T-helper 9 cell (primary cell): ENCODE measurements around the gene HRH2.
"Not testable (repeated sequence)": the region's sequence is repeated elsewhere in the genome, so short reads cannot be mapped to it uniquely, and the experiment has no call there.

ENCODE experiments used
- DNase-seq: peaks from one replicate; pipeline ENCODE4 v3.0.0-alpha.2; 2020
- total RNA-seq, 2 donors: gene quantifications; one replicate each; lab custom pipeline; 2026; lab: John Stamatoyannopoulos, UW

HRH2 gene
- total RNA-seq, result 1.5 to 4.3 reads per million in 2 donors

- no peak for DNase-seq
These were observed at the start of gene HRH2 for GRCh38 chr5:175657593-175658271. HRH2 (plus strand) TSS chr5:175658071; CDS start chr5:175683234, 25,163 bp downstream.

GRCh38 chr5:175609526-175609925 is 48.3 kb upstream of the HRH2 start:
- no peak for DNase-seq

DNA sequence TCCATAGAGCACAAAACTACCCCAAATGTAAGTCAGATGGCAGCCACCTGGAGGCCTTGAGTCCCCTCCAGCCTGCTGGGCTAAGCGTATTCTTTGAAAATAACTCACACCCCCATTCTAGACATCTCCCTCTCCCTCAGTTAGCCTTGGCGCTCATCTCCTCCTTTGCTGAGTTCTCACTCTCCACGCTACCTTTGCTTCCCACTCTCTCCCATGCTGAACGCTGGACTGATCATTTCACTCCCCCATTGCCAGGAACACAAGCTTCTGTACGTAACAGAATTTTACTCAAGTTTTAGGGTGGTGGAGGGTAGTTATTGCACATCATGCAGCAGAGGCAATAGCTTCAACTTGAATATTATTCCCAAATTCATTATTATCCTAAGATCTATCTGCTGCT is 47.5 kb upstream of the HRH2 start:
- DNase-seq, result no peak

DNA sequence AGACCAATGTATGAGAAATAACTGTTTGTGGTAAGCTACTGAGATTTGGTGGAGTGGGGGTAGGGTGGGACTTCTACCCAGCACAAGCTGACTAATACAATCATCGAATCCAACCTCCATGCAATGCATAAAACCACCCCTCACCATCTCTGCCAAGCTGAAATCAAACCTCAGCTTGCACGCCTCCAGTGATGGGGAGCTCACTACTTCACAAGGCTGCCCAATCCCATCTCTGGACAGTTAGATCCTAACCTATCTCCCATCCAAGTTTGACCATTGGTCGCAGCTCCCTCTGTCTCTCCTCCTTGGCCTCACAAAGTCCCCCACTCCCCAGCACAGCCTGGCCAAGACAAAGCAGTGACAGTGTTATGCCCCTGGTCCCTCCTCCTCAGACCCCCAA is 47.0 kb upstream of the HRH2 start:
- no peak for DNase-seq

GRCh38 chr5:175614223-175614815 is 43.6 kb upstream of the HRH2 start:
- no peak for DNase-seq

DNA sequence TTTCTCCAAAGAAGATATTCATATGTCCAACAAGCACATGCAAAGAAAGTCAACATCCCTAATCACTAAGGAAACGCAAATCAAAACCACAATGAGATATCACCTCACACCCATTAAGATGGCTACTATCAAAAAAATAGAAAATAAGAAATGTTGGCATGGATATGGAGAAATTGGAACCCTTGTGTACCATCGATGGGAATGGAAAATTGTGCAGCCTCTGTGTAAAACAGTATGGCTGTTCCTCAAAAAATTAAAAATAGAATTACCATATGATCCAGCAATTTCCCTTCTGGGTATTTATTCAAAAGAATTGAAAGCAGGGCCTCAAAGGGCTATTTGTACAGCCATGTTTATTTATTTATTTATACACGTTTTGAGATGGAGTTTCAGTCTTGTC is 43.0 kb upstream of the HRH2 start:
- no peak for DNase-seq

DNA sequence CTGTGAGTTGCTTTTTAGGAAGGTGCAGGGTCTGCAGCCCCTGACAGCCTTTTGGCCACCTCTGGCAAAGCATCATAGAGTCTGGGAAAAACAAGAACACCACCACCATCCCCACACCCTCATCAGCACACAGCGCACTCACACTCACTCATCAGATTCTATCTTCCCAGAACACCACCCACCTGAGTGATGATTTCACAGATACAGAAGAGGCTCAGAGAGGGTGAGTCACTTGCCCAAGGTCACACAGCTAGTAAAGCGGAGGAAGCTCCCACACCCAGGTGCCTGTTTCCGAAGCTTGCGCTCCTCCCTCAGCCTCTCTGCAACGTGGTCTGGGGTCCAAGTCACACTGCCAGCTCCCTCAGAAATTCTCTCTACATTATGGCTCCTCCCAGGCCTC is 41.8 kb upstream of the HRH2 start:
- DNase-seq, result no peak

DNA sequence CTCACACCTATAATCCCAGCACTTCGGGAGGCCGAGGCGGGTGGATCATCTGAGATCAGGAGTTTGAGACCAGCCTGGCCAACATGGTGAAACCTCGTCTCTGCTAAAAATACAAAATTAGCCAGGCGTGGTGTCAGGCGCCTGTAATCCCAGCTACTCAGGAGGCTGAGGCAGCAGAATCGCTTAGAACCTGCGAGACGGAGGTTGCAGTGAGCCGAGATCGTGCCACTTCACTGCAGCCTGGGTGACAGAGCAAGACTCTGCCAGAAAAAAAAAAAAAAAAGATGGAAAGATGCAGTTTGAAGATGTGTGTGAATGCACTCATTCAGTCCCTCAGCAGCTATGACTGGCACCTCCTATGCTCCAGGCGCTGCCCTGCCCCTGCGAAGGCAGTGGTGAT is 41.3 kb upstream of the HRH2 start:
- not testable (repeated sequence) for DNase-seq

- no peak for DNase-seq
These were observed 40.4 kb upstream of the HRH2 start for GRCh38 chr5:175617447-175617846.

- no peak for DNase-seq
These were observed 37.3 kb upstream of the HRH2 start for GRCh38 chr5:175620527-175620926.

DNA sequence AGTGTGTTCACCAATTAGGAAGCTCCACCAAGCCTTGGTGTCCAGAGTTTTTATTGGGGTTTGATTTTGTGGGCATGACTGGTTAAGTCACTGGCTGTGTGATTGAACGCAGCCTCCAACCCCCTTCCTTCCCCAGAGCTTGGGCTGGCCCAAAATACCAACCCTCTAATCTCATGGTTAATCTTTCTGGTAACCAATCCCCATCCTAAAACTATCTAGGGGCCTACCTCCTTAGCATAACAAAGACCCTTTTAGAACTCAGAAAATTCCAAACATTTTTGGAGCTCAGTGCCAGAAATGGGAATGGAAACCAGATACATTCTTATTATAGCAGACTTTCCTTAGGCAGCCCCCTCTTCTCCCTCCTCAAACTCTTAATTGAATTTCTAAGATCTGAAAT is 35.9 kb upstream of the HRH2 start:
- no peak for DNase-seq

GRCh38 chr5:175623088-175623487 is 34.8 kb upstream of the HRH2 start:
- no peak for DNase-seq

DNA sequence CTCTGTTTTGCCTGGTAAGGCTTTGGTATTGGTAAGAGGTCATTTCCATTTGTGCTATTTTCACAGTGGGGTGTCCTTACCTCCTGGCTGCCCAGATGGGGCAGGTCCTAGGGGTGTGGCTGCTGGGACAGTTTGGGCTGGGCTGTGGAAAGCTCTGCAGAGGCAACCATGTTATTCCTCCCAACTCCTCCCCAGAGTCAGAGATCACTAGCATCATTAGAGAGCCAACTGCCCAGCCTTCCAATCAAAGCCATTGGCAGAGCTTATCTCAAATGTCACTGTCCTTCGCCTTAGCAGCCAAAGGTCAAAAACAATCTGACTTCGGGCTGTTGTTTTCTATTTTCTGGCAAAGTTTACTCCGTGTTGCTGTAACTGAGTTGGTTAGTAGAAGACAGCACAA is 33.6 kb upstream of the HRH2 start:
- DNase-seq, result no peak

DNA sequence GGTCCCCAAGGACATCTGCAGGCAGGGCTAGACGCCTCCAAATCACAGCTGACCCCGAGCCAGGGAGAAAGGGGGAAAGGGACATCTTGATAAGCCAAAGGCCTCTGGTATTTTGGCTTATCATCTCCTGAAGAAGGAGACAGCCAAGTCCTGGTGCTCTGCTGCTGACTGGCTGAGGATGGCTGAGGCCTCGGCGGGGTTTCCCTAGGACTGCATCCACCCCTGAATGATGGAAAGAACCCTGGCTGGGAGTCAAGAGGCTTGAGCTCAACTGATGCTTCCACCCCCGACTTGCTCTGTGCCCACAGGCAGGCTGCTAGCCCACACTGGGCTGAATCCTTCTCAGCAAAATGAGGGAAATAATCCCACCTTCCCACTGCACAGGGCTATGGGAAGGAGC is 30.9 kb upstream of the HRH2 start:
- DNase-seq, result no peak

- DNase-seq, result no peak
These were observed 30.1 kb upstream of the HRH2 start for GRCh38 chr5:175627739-175628138.

GRCh38 chr5:175628668-175629067 is 29.2 kb upstream of the HRH2 start:
- DNase-seq, result no peak

DNA sequence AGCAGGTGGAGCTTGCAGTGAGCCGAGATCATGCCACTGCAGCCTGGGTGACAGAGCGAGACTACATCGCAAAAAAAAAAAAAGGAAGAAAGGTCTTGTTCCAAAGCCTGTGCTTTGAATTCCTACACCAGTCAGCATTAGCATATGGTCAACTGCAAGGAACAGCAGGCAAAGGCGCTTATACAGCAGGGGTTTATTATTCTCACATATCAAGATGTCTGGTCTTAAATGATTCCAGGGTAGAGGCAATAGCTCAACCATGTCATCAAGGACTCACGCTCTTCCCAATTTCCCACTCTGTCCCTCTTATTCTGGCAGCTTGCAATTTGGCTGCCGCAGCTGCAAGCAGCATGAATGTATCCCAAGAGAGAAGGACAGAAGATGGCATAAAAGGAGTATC is 28.6 kb upstream of the HRH2 start:
- no peak for DNase-seq

GRCh38 chr5:175629793-175630192 is 28.1 kb upstream of the HRH2 start:
- DNase-seq, result no peak

GRCh38 chr5:175635854-175636584 is 21.9 kb upstream of the HRH2 start:
- DNase-seq, result no peak

- no peak for DNase-seq
These were observed 19.6 kb upstream of the HRH2 start for GRCh38 chr5:175638305-175638704.

- DNase-seq, result no peak
These were observed 17.6 kb upstream of the HRH2 start for GRCh38 chr5:175640106-175640775.

GRCh38 chr5:175642998-175643397 is 14.9 kb upstream of the HRH2 start:
- DNase-seq, result no peak

GRCh38 chr5:175646251-175646650 is 11.6 kb upstream of the HRH2 start:
- DNase-seq, result no peak

GRCh38 chr5:175649967-175650366 is 7.9 kb upstream of the HRH2 start:
- no peak for DNase-seq
